Keratinocyte (primary cell): Measurements from ENCODE around the gene ACP1. TPM values are rescaled to one million over a fixed set of nuclear protein-coding genes. Genes with fewer than 3 reads are reported as not detected.
"Not testable (repeated sequence)": the region's sequence is repeated elsewhere in the genome, so short reads cannot be mapped to it uniquely, and the experiment has no call there.

Experiments
- DNase-seq: peaks from one replicate; pipeline ENCODE4 v3.0.0-alpha.2; 2011; ENCODE audit warnings: low read depth, missing footprints, low spot score
- FAIRE-seq: peaks from 2 replicates; lab custom pipeline; 2011; peaks lifted over from hg19 to GRCh38; lab: Jason Lieb, UNC
- H2AFZ ChIP-seq: 2 replicates; pipeline ENCODE4 v1.6.0; 2012; ENCODE audit warnings: low read length, control low read depth, inconsistent platforms; ENCODE audit not compliant: control insufficient read depth
- H3K27ac ChIP-seq: 2 replicates; pipeline ENCODE4 v1.5.1; 2011; ENCODE audit warnings: low read length; ENCODE audit not compliant: control insufficient read depth, insufficient read depth
- H3K27me3 ChIP-seq: 3 replicates; pipeline ENCODE4 v1.6.0; 2011; ENCODE audit warnings: low read length; ENCODE audit not compliant: control insufficient read depth, insufficient read depth; ENCODE audit errors: extremely low read depth
- H3K36me3 ChIP-seq, 2 experiments: 2 replicates in 1 of 2; 3 replicates in 1 of 2; pipeline ENCODE4 v1.5.1; 2011; ENCODE audit warnings: low read length in 2 of 2, mild to moderate bottlenecking in 1 of 2; ENCODE audit not compliant: control insufficient read depth in 2 of 2, insufficient read depth in 2 of 2; ENCODE audit errors: extremely low read depth in 1 of 2
- H3K4me1 ChIP-seq: 3 replicates; pipeline ENCODE4 v1.5.1; 2011; ENCODE audit warnings: low read length; ENCODE audit not compliant: control insufficient read depth, insufficient read depth; ENCODE audit errors: extremely low read depth
- H3K4me2 ChIP-seq: 3 replicates; pipeline ENCODE4 v1.6.0; 2011; ENCODE audit warnings: low read depth, low read length; ENCODE audit not compliant: control insufficient read depth, insufficient read depth; ENCODE audit errors: extremely low read depth
- H3K4me3 ChIP-seq, 3 experiments: fragments of 200-600 bp in 1 of 3; sonication (generic) in 1 of 3; 2 replicates in 2 of 3; 3 replicates in 1 of 3; pipeline ENCODE4 v1.5.1; 2011 to 2016; ENCODE audit warnings: low read length in 3 of 3, mild to moderate bottlenecking in 3 of 3, control low read depth in 2 of 3, inconsistent platforms in 1 of 3, low read depth in 1 of 3, mixed read lengths in 1 of 3, mixed run types in 1 of 3, moderate library complexity in 1 of 3; ENCODE audit not compliant: control insufficient read depth in 2 of 3, insufficient read depth in 2 of 3; ENCODE audit errors: extremely low read depth in 1 of 3
- H3K79me2 ChIP-seq: 2 replicates; pipeline ENCODE4 v1.6.0; 2012; ENCODE audit warnings: low read length; ENCODE audit not compliant: control insufficient read depth, insufficient read depth
- H3K9ac ChIP-seq: 3 replicates; pipeline ENCODE4 v1.6.0; 2011; ENCODE audit warnings: low read length; ENCODE audit not compliant: control insufficient read depth, insufficient read depth; ENCODE audit errors: extremely low read depth
- H3K9me1 ChIP-seq: 3 replicates; pipeline ENCODE4 v1.6.0; 2011; ENCODE audit warnings: low read length; ENCODE audit not compliant: control insufficient read depth, insufficient read depth; ENCODE audit errors: extremely low read depth
- H3K9me3 ChIP-seq: 2 replicates; pipeline ENCODE4 v1.5.1; 2012; ENCODE audit warnings: low read depth, low read length; ENCODE audit not compliant: control insufficient read depth
- H4K20me1 ChIP-seq: 3 replicates; pipeline ENCODE4 v1.6.0; 2011; ENCODE audit warnings: low read length; ENCODE audit not compliant: control insufficient read depth, insufficient read depth; ENCODE audit errors: extremely low read depth
- EZH2 ChIP-seq: IDR thresholded peaks from one replicate; pipeline ENCODE4 v1.6.1; 2012; ENCODE audit warnings: inconsistent platforms, mild to moderate bottlenecking, low read length, moderate library complexity
- dilution Hi-C: fragments of 300-500 bp; cut with MboI; formaldehyde crosslinking; loops from one replicate; pipeline ENCODE4 v1.7.0; 2020; ENCODE audit warnings: low sequenced_read_pairs; ENCODE audit not compliant: extremely low pct_ligation_motif_present
- polyA plus RNA-seq, 5 experiments: library from polyadenylated mRNA; depleted of rRNA in 3 of 5; stranded (reverse) in 3 of 5; stranded (forward) in 1 of 5; unstranded in 1 of 5; fragments of >200 nt; gene quantifications; 1 replicate in 1 of 5; 2 replicates in 3 of 5; 3 replicates in 1 of 5; pipeline versions ENCODE4 v1.2.1 to v1.2.3, GENCODE V29; 2011 to 2012; ENCODE audit warnings: missing spikeins in 2 of 5, low read depth in 1 of 5, low replicate concordance in 1 of 5
- TF ChIP-seq, protein P1 (sequence below), 3 experiments: IDR thresholded peaks in 1 of 3; conservative IDR thresholded peaks in 1 of 3; optimal IDR thresholded peaks in 1 of 3; 2 replicates in 2 of 3; 3 replicates in 1 of 3; pipeline versions ENCODE3 to v1.5.1; 2011; ENCODE audit warnings: low read length in 3 of 3, mild to moderate bottlenecking in 3 of 3, moderate library complexity in 2 of 3, control low read depth in 1 of 3, inconsistent platforms in 1 of 3; ENCODE audit not compliant: insufficient read depth in 2 of 3; ENCODE audit errors: extremely low read depth in 1 of 3

ACP1 gene
- polyA plus RNA-seq, 1 donor (not counting 4 experiments of a cell fraction or from before 2014, with no cell fraction given), result 123 TPM

GRCh38 chr2:314561-315336 is 50.0 kb downstream of the ACP1 start:
- H3K36me3 ChIP-seq, result no peaks in the 10 kb centered on the region
- dilution Hi-C loops, result no loop called here
- TF ChIP-seq, protein P1, sequence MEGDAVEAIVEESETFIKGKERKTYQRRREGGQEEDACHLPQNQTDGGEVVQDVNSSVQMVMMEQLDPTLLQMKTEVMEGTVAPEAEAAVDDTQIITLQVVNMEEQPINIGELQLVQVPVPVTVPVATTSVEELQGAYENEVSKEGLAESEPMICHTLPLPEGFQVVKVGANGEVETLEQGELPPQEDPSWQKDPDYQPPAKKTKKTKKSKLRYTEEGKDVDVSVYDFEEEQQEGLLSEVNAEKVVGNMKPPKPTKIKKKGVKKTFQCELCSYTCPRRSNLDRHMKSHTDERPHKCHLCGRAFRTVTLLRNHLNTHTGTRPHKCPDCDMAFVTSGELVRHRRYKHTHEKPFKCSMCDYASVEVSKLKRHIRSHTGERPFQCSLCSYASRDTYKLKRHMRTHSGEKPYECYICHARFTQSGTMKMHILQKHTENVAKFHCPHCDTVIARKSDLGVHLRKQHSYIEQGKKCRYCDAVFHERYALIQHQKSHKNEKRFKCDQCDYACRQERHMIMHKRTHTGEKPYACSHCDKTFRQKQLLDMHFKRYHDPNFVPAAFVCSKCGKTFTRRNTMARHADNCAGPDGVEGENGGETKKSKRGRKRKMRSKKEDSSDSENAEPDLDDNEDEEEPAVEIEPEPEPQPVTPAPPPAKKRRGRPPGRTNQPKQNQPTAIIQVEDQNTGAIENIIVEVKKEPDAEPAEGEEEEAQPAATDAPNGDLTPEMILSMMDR (optimal IDR thresholded peaks at IDR 0.05 in 1 of 3, IDR thresholded peaks at IDR 0.05 in 1 of 3, conservative IDR thresholded peaks at IDR 0.05 in 1 of 3; ENCODE audit: extremely low read depth in 1 of 3, insufficient read depth in 2 of 3, low read length in 3 of 3), result no peak
- TF ChIP-seq EZH2, result no peak
- no peaks in the 10 kb centered on the region for H3K9me1 ChIP-seq
- H3K79me2 ChIP-seq, result no peaks in the 10 kb centered on the region
- no peaks in the 10 kb centered on the region for H4K20me1 ChIP-seq
- peaks cover 3% of the 10 kb centered on the region for H3K4me1 ChIP-seq
- no peak overlapping the region for H3K9ac ChIP-seq
- no peak overlapping the region for H2AFZ ChIP-seq
- no peak overlapping the region for H3K27ac ChIP-seq
- H3K4me2 ChIP-seq, result no peak overlapping the region
- no peaks in the 10 kb centered on the region for H3K27me3 ChIP-seq
- H3K9me3 ChIP-seq, result no peaks in the 10 kb centered on the region
- DNase-seq (no peak), FAIRE-seq (no peak)
- no peak overlapping the region for H3K4me3 ChIP-seq

DNA sequence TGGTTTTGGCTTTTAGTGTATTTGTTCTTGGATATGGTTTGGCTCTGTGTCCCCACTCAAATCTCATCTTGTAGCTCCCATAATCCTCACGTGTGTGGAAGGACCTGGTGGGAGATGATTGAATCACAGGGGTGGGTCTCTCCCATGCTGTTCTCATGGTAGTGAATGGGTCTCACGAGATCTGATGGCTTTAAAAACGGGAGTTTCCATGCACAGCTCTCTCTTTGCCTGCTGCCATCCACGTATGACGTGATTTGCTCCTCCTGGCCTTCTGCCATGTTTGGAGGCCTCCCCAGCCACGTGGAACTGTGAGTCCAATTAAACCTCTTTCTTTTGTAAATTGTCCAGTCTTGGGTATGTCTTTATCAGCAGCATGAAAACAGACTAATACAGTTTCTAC is 51.2 kb downstream of the ACP1 start:
- H3K9me3 ChIP-seq, dilution Hi-C loops, H3K79me2 ChIP-seq, H3K4me3 ChIP-seq, H3K9ac ChIP-seq, H3K27ac ChIP-seq, H3K27me3 ChIP-seq, FAIRE-seq, H3K36me3 ChIP-seq, DNase-seq, H2AFZ ChIP-seq, H3K4me2 ChIP-seq, H4K20me1 ChIP-seq, H3K9me1 ChIP-seq, H3K4me1 ChIP-seq: not testable (repeated sequence)

GRCh38 chr2:316381-316780 is 51.6 kb downstream of the ACP1 start:
- Histone ChIP-seq H3K9me1 (no peaks in the 10 kb centered on the region), H3K79me2 (no peaks in the 10 kb centered on the region), H3K4me2 (no peak overlapping the region), H2AFZ (no peak overlapping the region), H3K9ac (no peak overlapping the region), H3K27me3 (no peaks in the 10 kb centered on the region), H3K27ac (no peak overlapping the region), H3K9me3 (no peaks in the 10 kb centered on the region), H3K36me3 (no peaks in the 10 kb centered on the region), H4K20me1 (no peaks in the 10 kb centered on the region), H3K4me3 (no peak overlapping the region), H3K4me1 (peaks cover 3% of the 10 kb centered on the region)
- DNase-seq (no peak), FAIRE-seq (no peak)
- TF ChIP-seq, protein P1 (optimal IDR thresholded peaks at IDR 0.05 in 1 of 3, IDR thresholded peaks at IDR 0.05 in 1 of 3, conservative IDR thresholded peaks at IDR 0.05 in 1 of 3; ENCODE audit: extremely low read depth in 1 of 3, insufficient read depth in 2 of 3, low read length in 3 of 3), result no peak
- TF ChIP-seq EZH2, result no peak
- dilution Hi-C loops, result no loop called here
